Fibroblast of pulmonary artery (primary cell): ENCODE measurements around the gene HSF4.

Experiments
- DNase-seq: peaks from one replicate; pipeline ENCODE4 v3.0.0-alpha.2; 2010; ENCODE audit warnings: low read depth
- H3K4me3 ChIP-seq: replicated peaks from 2 replicates; pipeline ENCODE4 v1.5.1; 2011; ENCODE audit warnings: low read depth, mild to moderate bottlenecking, control low read depth, low read length, moderate library complexity
- TF ChIP-seq, protein P1 (sequence below): IDR thresholded peaks from 2 replicates; pipeline ENCODE4 v1.5.1; 2011; ENCODE audit warnings: mild to moderate bottlenecking, control low read depth, low read length, inconsistent platforms; ENCODE audit errors: missing control alignments

HSF4 gene

DNA sequence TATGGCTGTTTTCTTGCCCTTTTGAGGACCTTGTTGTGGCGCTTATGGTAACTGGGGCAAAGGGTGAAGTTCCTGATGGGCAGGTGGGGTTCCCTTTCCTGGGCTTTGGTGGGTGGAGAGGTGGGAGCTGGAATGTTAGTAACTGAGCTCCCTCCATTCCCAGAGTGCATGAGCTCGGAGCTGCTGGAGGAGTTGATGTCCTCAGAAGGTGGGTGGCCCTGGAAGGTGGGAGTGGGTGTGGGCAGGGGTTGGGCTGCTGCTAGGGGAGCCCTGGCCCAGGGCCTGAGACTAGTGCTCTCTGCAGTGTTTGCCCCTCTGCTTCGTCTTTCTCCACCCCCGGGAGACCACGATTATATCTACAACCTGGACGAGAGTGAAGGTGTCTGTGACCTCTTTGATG is 33.2 kb downstream of the HSF4 start:
- no peak overlapping the region for H3K4me3 ChIP-seq
- TF ChIP-seq, protein P1, sequence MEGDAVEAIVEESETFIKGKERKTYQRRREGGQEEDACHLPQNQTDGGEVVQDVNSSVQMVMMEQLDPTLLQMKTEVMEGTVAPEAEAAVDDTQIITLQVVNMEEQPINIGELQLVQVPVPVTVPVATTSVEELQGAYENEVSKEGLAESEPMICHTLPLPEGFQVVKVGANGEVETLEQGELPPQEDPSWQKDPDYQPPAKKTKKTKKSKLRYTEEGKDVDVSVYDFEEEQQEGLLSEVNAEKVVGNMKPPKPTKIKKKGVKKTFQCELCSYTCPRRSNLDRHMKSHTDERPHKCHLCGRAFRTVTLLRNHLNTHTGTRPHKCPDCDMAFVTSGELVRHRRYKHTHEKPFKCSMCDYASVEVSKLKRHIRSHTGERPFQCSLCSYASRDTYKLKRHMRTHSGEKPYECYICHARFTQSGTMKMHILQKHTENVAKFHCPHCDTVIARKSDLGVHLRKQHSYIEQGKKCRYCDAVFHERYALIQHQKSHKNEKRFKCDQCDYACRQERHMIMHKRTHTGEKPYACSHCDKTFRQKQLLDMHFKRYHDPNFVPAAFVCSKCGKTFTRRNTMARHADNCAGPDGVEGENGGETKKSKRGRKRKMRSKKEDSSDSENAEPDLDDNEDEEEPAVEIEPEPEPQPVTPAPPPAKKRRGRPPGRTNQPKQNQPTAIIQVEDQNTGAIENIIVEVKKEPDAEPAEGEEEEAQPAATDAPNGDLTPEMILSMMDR = no peak
- no peak for DNase-seq

DNA sequence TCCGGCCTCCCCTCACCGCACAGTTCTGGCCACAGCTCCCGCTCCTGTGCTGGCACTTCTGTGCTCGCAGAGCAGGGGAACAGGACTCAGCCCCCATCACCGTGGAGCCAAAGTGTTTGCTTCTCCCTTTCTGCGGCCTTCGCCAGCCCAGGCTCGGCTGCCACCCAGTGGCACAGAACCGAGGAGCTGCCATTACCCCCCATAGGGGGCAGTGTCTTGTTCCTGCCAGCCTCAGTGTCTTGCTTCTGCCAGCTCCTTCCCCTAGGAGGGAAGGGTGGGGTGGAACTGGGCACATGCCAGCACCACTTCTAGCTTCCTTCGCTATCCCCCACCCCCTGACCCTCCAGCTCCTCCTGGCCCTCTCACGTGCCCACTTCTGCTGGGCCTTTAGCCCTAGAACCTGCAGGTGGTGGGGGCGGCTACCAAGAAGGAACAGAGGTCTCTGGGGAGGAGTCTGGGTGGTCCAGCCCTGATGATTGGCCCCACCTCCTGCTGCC is 33.7 kb downstream of the HSF4 start:
- no peak overlapping the region for H3K4me3 ChIP-seq
- no peak for DNase-seq
- TF ChIP-seq, protein P1 = peak; percentile 60

DNA sequence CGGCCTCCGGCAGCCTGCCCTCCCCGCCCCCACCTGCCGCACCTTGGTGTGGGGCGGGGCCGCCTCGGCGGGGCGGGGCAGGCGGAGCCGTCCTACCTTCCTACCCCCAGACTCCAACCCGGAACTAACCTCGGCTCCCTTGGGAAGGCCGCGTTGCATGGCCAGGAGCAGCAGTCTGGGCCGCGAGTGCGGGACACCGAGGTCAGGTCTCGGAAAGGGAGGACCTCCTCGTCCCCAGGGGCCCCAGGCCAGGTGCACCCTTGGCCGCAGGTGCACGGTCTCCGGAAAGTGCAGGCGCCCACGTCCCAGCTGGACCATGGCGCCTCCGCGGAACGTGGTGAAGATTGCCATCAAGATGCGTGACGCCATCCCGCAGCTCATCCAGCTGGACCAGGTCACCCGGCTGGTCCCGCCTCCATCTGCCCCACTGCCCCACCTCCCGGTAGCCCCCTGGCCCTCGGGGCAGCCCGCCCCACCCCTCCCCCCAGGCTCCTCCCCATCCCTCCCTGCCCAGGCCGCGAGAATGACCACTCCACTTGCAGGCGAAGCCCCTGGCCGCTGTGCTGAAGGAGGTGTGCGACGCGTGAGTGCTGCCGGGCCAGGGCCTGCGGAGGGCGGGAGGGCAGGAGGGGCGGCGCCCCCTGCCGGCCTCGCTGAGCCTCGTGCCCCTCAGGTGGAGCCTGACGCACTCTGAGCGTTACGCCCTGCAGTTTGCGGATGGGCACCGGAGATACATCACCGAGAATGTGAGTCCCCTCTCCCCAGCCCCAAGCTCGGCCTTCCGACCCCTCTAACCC is 34.7 kb downstream of the HSF4 start, which contains the start of gene ELMO3:
TSS of gene ELMO3 (plus strand) at position 121 of the 797 bp plus-strand sequence. CDS start at position 317, 196 bp downstream.
- DNase-seq = no peak
- no peak within 1 kb of the TSS for H3K4me3 ChIP-seq
- TF ChIP-seq, protein P1 = peak; percentile 16

DNA sequence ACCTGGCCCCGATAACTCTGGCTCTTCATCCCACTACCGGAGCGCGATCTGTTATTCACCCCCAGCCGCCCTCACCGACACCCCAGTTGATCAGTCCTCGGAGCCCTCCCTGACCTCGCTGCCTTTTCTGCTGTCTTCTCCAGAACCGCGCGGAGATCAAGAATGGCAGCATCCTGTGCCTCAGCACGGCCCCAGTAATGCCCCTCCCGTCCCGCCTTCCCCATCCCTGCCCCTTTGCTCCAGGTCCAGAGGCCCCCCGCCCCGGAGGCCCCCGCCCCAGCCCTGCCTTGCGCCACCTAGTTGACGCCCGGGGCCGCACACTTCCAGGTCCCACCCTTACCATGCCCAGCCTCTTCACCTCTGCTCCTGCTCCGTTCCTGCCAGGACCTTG is 35.3 kb downstream of the HSF4 start:
- TF ChIP-seq, protein P1 = no peak
- no peak overlapping the region for H3K4me3 ChIP-seq
- no peak for DNase-seq

DNA sequence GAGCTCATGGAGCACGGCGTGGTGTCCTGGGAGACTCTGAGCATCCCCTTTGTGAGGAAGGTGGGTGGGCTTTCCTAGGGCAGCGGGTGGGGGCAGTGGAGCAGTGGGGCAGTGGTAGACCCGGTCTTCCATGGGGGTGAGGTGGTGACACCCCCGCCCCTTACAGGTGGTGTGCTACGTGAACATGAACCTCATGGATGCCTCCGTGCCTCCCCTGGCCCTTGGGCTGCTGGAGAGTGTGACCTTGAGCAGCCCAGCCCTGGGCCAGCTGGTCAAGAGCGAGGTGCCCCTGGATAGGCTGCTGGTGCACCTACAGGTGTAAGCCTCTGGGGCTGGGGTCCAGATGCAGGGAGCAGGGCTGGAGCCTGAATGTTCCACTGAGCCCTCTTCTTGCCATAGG is 35.9 kb downstream of the HSF4 start:
- DNase-seq = no peak
- TF ChIP-seq, protein P1 = no peak
- H3K4me3 ChIP-seq = no peak overlapping the region

DNA sequence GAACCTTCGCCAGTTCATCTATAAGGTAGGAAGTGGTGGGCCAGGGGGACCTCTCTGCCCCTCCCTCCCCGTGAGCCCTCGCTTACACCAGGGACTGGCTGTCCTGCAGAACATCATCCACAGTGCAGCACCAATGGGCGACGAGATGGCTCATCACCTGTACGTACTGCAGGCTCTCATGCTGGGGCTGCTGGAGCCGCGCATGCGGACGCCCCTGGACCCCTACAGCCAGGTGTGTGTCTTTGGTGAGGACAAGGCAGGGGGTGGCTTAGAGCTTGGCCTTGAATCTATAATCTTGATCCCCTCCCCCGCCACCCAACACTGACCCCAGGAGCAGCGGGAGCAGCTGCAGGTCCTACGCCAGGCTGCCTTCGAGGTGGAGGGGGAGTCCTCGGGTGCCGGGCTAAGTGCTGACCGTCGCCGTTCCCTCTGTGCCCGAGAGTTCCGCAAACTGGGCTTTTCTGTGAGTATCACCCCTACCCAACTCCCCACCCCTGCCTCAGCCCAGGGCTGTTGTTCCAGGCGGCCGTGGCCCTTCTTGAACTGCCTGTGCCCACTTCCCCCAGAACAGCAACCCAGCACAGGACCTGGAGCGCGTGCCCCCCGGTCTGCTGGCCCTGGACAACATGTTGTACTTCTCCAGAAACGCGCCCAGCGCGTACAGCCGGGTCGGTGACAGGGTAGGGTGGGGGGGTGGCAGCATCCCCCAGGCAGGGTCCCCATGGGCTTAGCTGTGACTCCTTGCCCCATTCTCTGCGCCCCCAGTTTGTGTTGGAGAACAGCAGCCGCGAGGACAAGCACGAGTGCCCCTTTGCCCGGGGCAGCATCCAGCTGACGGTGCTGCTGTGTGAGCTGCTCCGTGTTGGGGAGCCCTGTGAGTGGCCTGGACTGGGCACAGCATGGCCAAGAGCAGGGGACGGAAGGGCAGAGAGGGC is 37.1 kb downstream of the HSF4 start:
- DNase-seq = no peak
- TF ChIP-seq, protein P1 = no peak
- H3K4me3 ChIP-seq = no peak overlapping the region
